GM21526 (cell line): ENCODE measurements around the gene SOAT1.
"Not testable (repeated sequence)": the region's sequence is repeated elsewhere in the genome, so short reads cannot be mapped to it uniquely, and the experiment has no call there.

Source experiments
- ATAC-seq: cut with Tn5 transposase; IDR thresholded peaks from one replicate; pipeline ENCODE4 v1.9.1; 2021; ENCODE audit warnings: moderate library complexity; ENCODE audit not compliant: unreplicated experiment, low FRiP score

SOAT1 gene

GRCh38 chr1:179342740-179343404 is 49.3 kb downstream of the SOAT1 start:
- ATAC-seq, result no peak

GRCh38 chr1:179351281-179351680 is 57.7 kb downstream of the SOAT1 start:
- ATAC-seq, result no peak

- ATAC-seq, result no peak
These were observed 58.6 kb downstream of the SOAT1 start for GRCh38 chr1:179352236-179352635.

- no peak for ATAC-seq
These were observed 59.9 kb downstream of the SOAT1 start for GRCh38 chr1:179353546-179353945.

GRCh38 chr1:179361631-179362030 is 68.0 kb downstream of the SOAT1 start:
- ATAC-seq, result not testable (repeated sequence)

GRCh38 chr1:179365342-179366092 is 71.9 kb downstream of the SOAT1 start, which contains the start of gene AXDND1:
Gene AXDND1 (plus strand): TSS chr1:179365971. CDS start chr1:179366510, 539 bp downstream.
- ATAC-seq, result peak; percentile 98

GRCh38 chr1:179366093-179366800 is 72.7 kb downstream of the SOAT1 start:
- peak; percentile 31 for ATAC-seq

- ATAC-seq, result no peak
These were observed 76.2 kb downstream of the SOAT1 start for GRCh38 chr1:179369751-179370341.

- ATAC-seq, result no peak
These were observed 78.6 kb downstream of the SOAT1 start for GRCh38 chr1:179372160-179372559.

- no peak for ATAC-seq
These were observed 82.6 kb downstream of the SOAT1 start for GRCh38 chr1:179376223-179376622.

- no peak for ATAC-seq
These were observed 86.7 kb downstream of the SOAT1 start for GRCh38 chr1:179380299-179380698.

GRCh38 chr1:179384027-179384426 is 90.4 kb downstream of the SOAT1 start:
- ATAC-seq, result no peak

GRCh38 chr1:179385510-179385909 is 91.9 kb downstream of the SOAT1 start:
- ATAC-seq, result no peak

- no peak for ATAC-seq
These were observed 100.1 kb downstream of the SOAT1 start for GRCh38 chr1:179393721-179394120.

- not testable (repeated sequence) for ATAC-seq
These were observed 105.8 kb downstream of the SOAT1 start for GRCh38 chr1:179399399-179399798.
